ENCODE results near the gene FBXO27. TPM values are rescaled to one million over a fixed set of nuclear protein-coding genes. Genes with fewer than 3 reads are reported as not detected.

The FBXO27 gene
- total RNA-seq, 2 donors from 2014 or later: 15.9 to 26.4 TPM

DNA sequence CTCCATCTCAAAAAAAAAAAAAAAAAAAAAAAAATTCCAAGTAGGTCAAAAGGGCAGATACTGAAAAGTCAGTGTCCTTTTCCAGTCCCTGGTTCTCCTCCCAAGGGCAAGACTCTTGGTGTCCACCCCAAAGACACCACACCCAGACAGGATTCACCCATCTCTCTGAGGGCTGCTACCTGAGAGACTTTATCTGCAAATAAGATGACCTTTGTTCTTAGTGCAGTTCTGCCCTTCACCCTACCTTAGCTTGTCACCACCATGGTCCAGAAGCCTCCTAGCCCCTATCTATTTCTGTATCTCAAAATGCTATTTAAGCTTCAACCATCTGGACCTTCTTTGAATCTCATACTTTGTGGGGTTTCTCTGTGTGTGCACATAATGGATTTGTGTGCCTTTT is 4.2 kb upstream of the FBXO27 start:
- no peaks in the 10 kb centered on the region for H3K36me3 ChIP-seq
- intact Hi-C loops (cut with DNase I): no loop called here
- TF ChIP-seq, protein P1, sequence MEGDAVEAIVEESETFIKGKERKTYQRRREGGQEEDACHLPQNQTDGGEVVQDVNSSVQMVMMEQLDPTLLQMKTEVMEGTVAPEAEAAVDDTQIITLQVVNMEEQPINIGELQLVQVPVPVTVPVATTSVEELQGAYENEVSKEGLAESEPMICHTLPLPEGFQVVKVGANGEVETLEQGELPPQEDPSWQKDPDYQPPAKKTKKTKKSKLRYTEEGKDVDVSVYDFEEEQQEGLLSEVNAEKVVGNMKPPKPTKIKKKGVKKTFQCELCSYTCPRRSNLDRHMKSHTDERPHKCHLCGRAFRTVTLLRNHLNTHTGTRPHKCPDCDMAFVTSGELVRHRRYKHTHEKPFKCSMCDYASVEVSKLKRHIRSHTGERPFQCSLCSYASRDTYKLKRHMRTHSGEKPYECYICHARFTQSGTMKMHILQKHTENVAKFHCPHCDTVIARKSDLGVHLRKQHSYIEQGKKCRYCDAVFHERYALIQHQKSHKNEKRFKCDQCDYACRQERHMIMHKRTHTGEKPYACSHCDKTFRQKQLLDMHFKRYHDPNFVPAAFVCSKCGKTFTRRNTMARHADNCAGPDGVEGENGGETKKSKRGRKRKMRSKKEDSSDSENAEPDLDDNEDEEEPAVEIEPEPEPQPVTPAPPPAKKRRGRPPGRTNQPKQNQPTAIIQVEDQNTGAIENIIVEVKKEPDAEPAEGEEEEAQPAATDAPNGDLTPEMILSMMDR (IDR thresholded peaks at IDR 0.05): no peak
- no peak for TF ChIP-seq POLR2AphosphoS5 (IDR thresholded peaks at IDR 0.05)
- H3K27ac ChIP-seq: no peak overlapping the region
- no peak for DNase-seq (ENCODE audit: low spot score)
- H3K9me3 ChIP-seq: no peaks in the 10 kb centered on the region
- H3K4me3 ChIP-seq: no peak overlapping the region
- H3K4me1 ChIP-seq (replicated peaks): no peaks in the 10 kb centered on the region
- H3K27me3 ChIP-seq (replicated peaks; ENCODE audit: insufficient read depth): no peaks in the 10 kb centered on the region

DNA sequence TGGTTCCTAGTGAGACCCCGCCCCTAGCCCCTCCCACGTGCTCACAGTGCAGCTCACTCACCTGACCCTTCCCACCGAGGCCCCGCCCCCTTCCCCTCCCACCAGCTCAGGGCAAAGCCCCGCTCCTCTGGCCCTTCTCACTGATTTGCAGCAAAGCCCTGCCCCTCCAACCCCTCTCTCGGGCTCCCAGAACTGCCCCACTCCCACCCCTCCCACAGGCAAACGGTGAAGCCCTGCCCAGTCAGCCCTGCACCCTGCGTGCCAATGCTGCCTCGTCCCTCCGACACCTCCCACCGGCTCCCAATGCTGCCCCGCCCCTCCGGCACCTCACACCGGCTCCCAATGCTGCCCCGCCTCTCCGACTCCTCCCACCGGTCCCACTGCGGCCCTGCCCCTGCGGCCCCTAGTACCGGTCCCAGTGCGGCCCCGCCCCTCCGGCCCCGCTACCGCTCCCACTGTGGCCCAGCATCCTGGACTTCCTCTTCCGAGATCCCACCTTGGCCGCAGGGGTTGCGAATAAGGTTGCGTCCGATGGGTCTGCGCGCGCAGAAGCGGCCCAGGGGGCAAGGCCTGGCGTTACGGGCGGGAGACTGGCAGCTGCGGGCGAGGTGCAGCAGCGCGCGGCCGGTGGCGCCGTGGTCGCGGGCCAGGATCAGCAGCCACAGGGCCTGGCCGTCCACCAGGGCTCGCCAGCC is 834 bp downstream of the FBXO27 start:
- peak overlapping the region; percentile 74 to 79 for H3K27ac ChIP-seq
- H3K27me3 ChIP-seq (replicated peaks; ENCODE audit: insufficient read depth): no peaks in the 10 kb centered on the region
- peak; percentile 95 for DNase-seq (ENCODE audit: low spot score)
- H3K9me3 ChIP-seq: no peaks in the 10 kb centered on the region
- no peaks in the 10 kb centered on the region for H3K36me3 ChIP-seq
- under 1% methylated on average over 41 of the region's 49 CpGs for WGBS
- H3K4me1 ChIP-seq (replicated peaks): no peaks in the 10 kb centered on the region
- peak overlapping the region; percentile 52 to 54 for H3K4me3 ChIP-seq
- intact Hi-C loops (cut with DNase I): no loop called here
- TF ChIP-seq, protein P1 (IDR thresholded peaks at IDR 0.05): no peak
- peak; percentile 9 for TF ChIP-seq POLR2AphosphoS5 (IDR thresholded peaks at IDR 0.05)
- TF ChIP-seq POLR2A (IDR thresholded peaks at IDR 0.05): peak; percentile 47

DNA sequence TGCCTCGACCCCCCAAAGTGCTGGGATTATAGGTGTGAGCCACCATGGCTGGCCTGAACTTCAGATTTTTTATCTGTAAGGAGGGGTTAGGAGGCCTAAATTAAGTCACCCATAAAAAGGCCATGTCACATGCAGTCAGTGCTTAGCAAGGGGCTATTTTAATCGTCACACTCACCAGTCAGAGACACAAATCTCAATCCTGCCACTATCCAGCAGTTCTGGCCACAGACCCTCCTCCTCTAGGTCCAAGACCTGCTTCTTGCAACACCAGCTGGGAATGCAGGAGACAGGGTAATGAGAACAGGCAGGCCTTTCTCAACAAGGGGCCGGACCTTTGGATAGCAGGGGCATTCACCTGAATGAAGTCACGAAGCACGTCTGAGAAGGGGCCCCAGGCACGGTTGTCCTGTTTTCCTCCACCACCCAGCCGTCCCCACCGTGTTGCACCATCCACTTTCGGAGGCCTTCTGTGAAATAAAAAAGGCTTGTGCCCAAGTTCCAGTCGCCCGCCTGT is 1.4 kb downstream of the FBXO27 start:
- Histone ChIP-seq H3K4me3 (peak overlapping the region; percentile 52 to 54), H3K27me3 (replicated peaks; ENCODE audit: insufficient read depth) (no peaks in the 10 kb centered on the region), H3K27ac (peak overlapping the region; percentile 74 to 79), H3K36me3 (no peaks in the 10 kb centered on the region), H3K9me3 (no peaks in the 10 kb centered on the region), H3K4me1 (replicated peaks) (no peaks in the 10 kb centered on the region)
- TF ChIP-seq POLR2AphosphoS5 (IDR thresholded peaks at IDR 0.05): no peak
- TF ChIP-seq POLR2A (IDR thresholded peaks at IDR 0.05): no peak
- TF ChIP-seq, protein P1 (IDR thresholded peaks at IDR 0.05): no peak
- 32% methylated on average over 11 of the region's 11 CpGs for WGBS
- DNase-seq (ENCODE audit: low spot score): no peak
- intact Hi-C loops (cut with DNase I): no loop called here

DNA sequence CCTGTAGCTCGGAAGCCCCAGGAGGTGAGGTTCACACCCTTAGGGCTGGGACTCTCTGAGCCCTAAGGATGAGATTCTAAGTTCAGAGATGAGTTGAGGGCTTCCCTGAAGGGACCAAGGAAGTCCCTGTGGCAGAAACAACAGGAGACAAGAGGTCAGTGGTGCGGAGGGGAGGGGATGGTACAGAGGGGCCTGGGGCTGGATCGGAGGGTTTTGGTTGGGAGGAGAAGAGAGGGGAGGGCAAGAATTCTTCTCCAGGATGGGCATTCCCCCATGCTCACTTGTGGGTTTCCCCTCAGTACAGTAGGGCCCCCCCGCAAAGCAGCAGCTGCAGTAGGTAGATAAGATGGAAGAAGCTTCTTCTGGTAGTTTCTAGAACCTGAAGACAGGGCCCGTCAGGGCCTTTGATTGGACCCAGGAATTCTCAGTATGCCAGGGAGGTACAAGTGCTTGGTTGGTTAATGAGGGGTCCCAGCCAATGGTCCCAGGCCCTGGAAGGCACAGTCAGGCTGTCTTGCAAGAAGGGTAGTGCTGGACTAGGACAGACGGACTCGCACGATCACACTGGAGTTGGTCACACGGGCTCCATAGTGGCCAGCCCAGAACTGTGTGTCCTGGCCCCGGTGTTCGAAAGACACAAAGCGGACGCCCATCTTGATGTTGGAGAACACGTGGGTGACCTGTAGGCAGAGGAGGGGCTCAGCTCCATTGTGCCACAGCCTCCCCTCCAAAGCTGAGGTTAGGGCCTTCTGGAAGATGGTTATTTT is 7.3 kb downstream of the FBXO27 start:
- H3K4me3 ChIP-seq: no peak overlapping the region
- H3K27ac ChIP-seq: no peak overlapping the region
- no peaks in the 10 kb centered on the region for H3K36me3 ChIP-seq
- intact Hi-C loops (cut with DNase I): no loop called here
- no peaks in the 10 kb centered on the region for H3K4me1 ChIP-seq (replicated peaks)
- DNase-seq (ENCODE audit: low spot score): no peak
- WGBS: 89% methylated on average over 14 of the region's 14 CpGs
- TF ChIP-seq, protein P1 (IDR thresholded peaks at IDR 0.05): no peak
- TF ChIP-seq POLR2A (IDR thresholded peaks at IDR 0.05) (no peak), POLR2AphosphoS5 (IDR thresholded peaks at IDR 0.05) (no peak)
- H3K27me3 ChIP-seq (replicated peaks; ENCODE audit: insufficient read depth): no peaks in the 10 kb centered on the region
- H3K9me3 ChIP-seq: no peaks in the 10 kb centered on the region

Measured in prostate gland (tissue), 2 donors.